HEK293 (cell line): ENCODE data around the gene IFT80.

ENCODE experiments used
- CTCF ChIA-PET: fragments of 350-600 bp; formaldehyde crosslinking; extraction: SDS; loops from one replicate; lab custom pipeline; 2021; ENCODE audit warnings: antibody characterized with exemption; lab: Yijun Ruan, JAX
- POLR2A ChIA-PET: fragments of 300-600 bp; formaldehyde crosslinking; extraction: SDS; loops from one replicate; lab custom pipeline; 2020; ENCODE audit warnings: antibody characterized with exemption, inconsistent platforms; lab: Yijun Ruan, JAX
- H3K27ac ChIP-seq: fragments of 200-500 bp; sonication (Bioruptor generic); 2 replicates; pipeline ENCODE4 v1.5.1; 2014; ENCODE audit warnings: low read depth, low read length, control low read depth, inconsistent platforms; ENCODE audit errors: extremely low read depth
- H3K36me3 ChIP-seq, 2 experiments: fragments of 200-500 bp in 1 of 2; sonication (Bioruptor generic) in 1 of 2; 1 replicate in 1 of 2; 2 replicates in 1 of 2; pipeline ENCODE4 v1.5.1; 2014 to 2017; ENCODE audit warnings: inconsistent platforms in 2 of 2, low read length in 2 of 2; ENCODE audit not compliant: control insufficient read depth in 2 of 2, insufficient read depth in 1 of 2
- H3K4me1 ChIP-seq: fragments of 200-500 bp; sonication (Bioruptor generic); 2 replicates; pipeline ENCODE4 v1.5.1; 2014; ENCODE audit warnings: mild to moderate bottlenecking, low read length, inconsistent platforms; ENCODE audit not compliant: control insufficient read depth, insufficient read depth
- H3K4me3 ChIP-seq: 2 replicates; pipeline ENCODE4 v1.5.1; 2011; ENCODE audit warnings: low read depth, mild to moderate bottlenecking, control low read depth, low read length, moderate library complexity
- H3K9me3 ChIP-seq: fragments of 200-500 bp; sonication (Bioruptor generic); 2 replicates; pipeline ENCODE4 v1.5.1; 2014; ENCODE audit warnings: low read depth, low read length, inconsistent platforms; ENCODE audit not compliant: control insufficient read depth, insufficient read depth
- BCL11A ChIP-seq: fragments of 450-650 bp; formaldehyde crosslinking; IDR thresholded peaks from 2 replicates; pipeline ENCODE4 v1.5.1; 2016; ENCODE audit warnings: low read depth, missing biosample characterization, missing genetic modification characterization
- MZF1 ChIP-seq: fragments of 450-650 bp; formaldehyde crosslinking; IDR thresholded peaks from 2 replicates; pipeline ENCODE4 v1.5.1; 2017; ENCODE audit warnings: missing biosample characterization, missing genetic modification characterization, borderline replicate concordance
- OSR2 ChIP-seq: fragments of 450-650 bp; formaldehyde crosslinking; IDR thresholded peaks from 2 replicates; pipeline ENCODE4 v1.5.1; 2016; ENCODE audit warnings: missing biosample characterization, missing genetic modification characterization
- REPIN1 ChIP-seq: fragments of 450-650 bp; formaldehyde crosslinking; IDR thresholded peaks from 2 replicates; pipeline ENCODE4 v1.5.1; 2017; ENCODE audit warnings: missing biosample characterization, missing genetic modification characterization, low read depth
- SCRT1 ChIP-seq: fragments of 450-650 bp; formaldehyde crosslinking; IDR thresholded peaks from 2 replicates; pipeline ENCODE4 v1.5.1; 2016; ENCODE audit warnings: missing biosample characterization, missing genetic modification characterization, borderline replicate concordance
- SCRT2 ChIP-seq: fragments of 450-650 bp; formaldehyde crosslinking; IDR thresholded peaks from 2 replicates; pipeline ENCODE4 v1.5.1; 2016; ENCODE audit warnings: missing biosample characterization, missing genetic modification characterization
- ZBTB1 ChIP-seq: fragments of 450-650 bp; formaldehyde crosslinking; IDR thresholded peaks from 2 replicates; pipeline ENCODE4 v1.5.1; 2016; ENCODE audit warnings: missing biosample characterization, missing genetic modification characterization
- ZBTB21 ChIP-seq: fragments of 450-650 bp; formaldehyde crosslinking; IDR thresholded peaks from 2 replicates; pipeline ENCODE4 v1.5.1; 2017; ENCODE audit warnings: missing biosample characterization, missing genetic modification characterization
- ZFP41 ChIP-seq: fragments of 450-650 bp; formaldehyde crosslinking; IDR thresholded peaks from 2 replicates; pipeline ENCODE4 v1.5.1; 2016; ENCODE audit warnings: missing biosample characterization, missing genetic modification characterization, borderline replicate concordance
- ZNF211 ChIP-seq: fragments of 450-650 bp; formaldehyde crosslinking; IDR thresholded peaks from 2 replicates; pipeline ENCODE4 v1.5.1; 2016; ENCODE audit warnings: low read depth, missing biosample characterization, missing genetic modification characterization
- ZNF311 ChIP-seq: fragments of 450-650 bp; formaldehyde crosslinking; IDR thresholded peaks from 2 replicates; pipeline ENCODE4 v1.5.1; 2017; ENCODE audit warnings: missing biosample characterization, missing genetic modification characterization, borderline replicate concordance
- ZNF335 ChIP-seq: fragments of 450-650 bp; formaldehyde crosslinking; conservative IDR thresholded peaks from 2 replicates; pipeline ENCODE4 v1.5.1; 2016; ENCODE audit warnings: missing biosample characterization, missing genetic modification characterization
- ZNF366 ChIP-seq: fragments of 450-650 bp; formaldehyde crosslinking; conservative IDR thresholded peaks from 2 replicates; pipeline ENCODE4 v1.5.1; 2016; ENCODE audit warnings: missing biosample characterization, missing genetic modification characterization
- ZNF37A ChIP-seq: fragments of 450-650 bp; IDR thresholded peaks from 2 replicates; pipeline ENCODE4 v1.5.1; 2018; ENCODE audit warnings: missing biosample characterization, missing genetic modification characterization
- ZNF416 ChIP-seq: fragments of 450-650 bp; formaldehyde crosslinking; IDR thresholded peaks from 2 replicates; pipeline ENCODE4 v1.5.1; 2016; ENCODE audit warnings: missing biosample characterization, missing genetic modification characterization
- ZNF596 ChIP-seq: fragments of 450-650 bp; IDR thresholded peaks from 2 replicates; pipeline ENCODE4 v1.5.0; 2018; ENCODE audit warnings: missing biosample characterization, mild to moderate bottlenecking, missing genetic modification characterization, moderate library complexity
- ZNF600 ChIP-seq: fragments of 450-650 bp; formaldehyde crosslinking; IDR thresholded peaks from 2 replicates; pipeline ENCODE4 v1.5.1; 2016; ENCODE audit warnings: missing biosample characterization, missing genetic modification characterization
- ZNF707 ChIP-seq: fragments of 450-650 bp; formaldehyde crosslinking; IDR thresholded peaks from 2 replicates; pipeline ENCODE4 v1.5.1; 2016; ENCODE audit warnings: missing biosample characterization, missing genetic modification characterization
- ZSCAN16 ChIP-seq: fragments of 450-650 bp; formaldehyde crosslinking; IDR thresholded peaks from 2 replicates; pipeline ENCODE4 v1.5.1; 2016; ENCODE audit warnings: missing biosample characterization, missing genetic modification characterization
- TF ChIP-seq, protein P1 (sequence below): fragments of 450-650 bp; formaldehyde crosslinking; IDR thresholded peaks from 2 replicates; pipeline ENCODE4 v1.5.1; 2016; ENCODE audit warnings: missing biosample characterization, missing genetic modification characterization
- TF ChIP-seq, protein P2 (sequence below): fragments of 450-650 bp; formaldehyde crosslinking; IDR thresholded peaks from 2 replicates; pipeline ENCODE4 v1.5.1; 2017; ENCODE audit warnings: missing biosample characterization, missing genetic modification characterization
- TF ChIP-seq, protein P3 (sequence below): fragments of 450-650 bp; formaldehyde crosslinking; IDR thresholded peaks from 2 replicates; pipeline ENCODE4 v1.5.1; 2016; ENCODE audit warnings: missing biosample characterization, missing genetic modification characterization

The IFT80 gene

DNA sequence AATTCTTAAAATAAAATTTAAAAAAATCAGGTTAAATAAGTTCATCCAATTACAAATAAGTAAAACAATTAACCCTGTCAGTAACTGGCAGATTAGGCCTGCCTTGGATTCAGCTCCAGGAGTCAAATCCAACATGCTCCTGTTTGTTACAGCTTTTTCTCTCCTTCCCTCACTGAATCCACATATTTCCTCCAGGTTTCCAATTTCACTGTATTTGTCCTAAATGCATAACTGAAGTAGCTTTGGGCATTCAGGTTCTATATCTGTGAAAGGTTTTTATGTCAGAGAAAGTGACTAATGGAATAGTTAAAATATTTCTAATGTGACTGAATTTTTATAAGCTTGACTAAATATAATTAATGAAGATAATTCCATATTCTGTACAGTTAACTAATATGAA, 79.7 kb downstream of the IFT80 start:
- Histone ChIP-seq H3K4me3 (no peak overlapping the region), H3K27ac (no peak overlapping the region), H3K4me1 (no peaks in the 10 kb centered on the region), H3K9me3 (no peaks in the 10 kb centered on the region), H3K36me3 (peaks cover 0 to 3% of the 10 kb centered on the region in 2 experiments; a peak in 1 of 3 replicates)
- CTCF ChIA-PET = no interaction called here
- no peak for TF ChIP-seq BCL11A
- TF ChIP-seq SCRT1 (tag by site-specific recombination) = no peak
- TF ChIP-seq ZNF366 (tag by site-specific recombination) = no peak
- POLR2A ChIA-PET = no interaction called here

DNA sequence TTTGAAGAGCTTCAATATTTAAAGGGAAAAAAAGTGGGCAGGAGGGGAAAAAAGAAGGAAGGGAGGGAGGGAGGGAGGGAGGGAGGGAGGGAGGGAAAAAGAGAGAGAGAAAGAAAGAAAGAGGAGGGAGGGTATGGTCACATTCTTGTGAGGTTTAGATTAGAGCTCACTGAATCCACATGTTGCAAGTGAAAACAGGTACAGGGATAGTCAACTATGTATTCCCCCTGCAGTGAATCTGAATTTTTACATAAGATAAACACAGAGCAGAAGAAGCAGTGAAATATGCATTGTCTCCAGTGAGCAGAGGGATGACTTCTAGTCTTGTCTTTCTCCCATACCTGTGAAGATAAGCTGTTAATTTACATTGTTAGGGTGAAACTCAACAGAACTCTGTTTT, 84.0 kb downstream of the IFT80 start:
- Histone ChIP-seq H3K9me3 (no peaks in the 10 kb centered on the region), H3K27ac (no peak overlapping the region), H3K4me3 (no peak overlapping the region), H3K36me3 (peaks cover 0 to 3% of the 10 kb centered on the region in 2 experiments; a peak in 1 of 3 replicates), H3K4me1 (no peaks in the 10 kb centered on the region)
- POLR2A ChIA-PET = no interaction called here
- CTCF ChIA-PET = interaction anchor here (0.6 kb wide), 1 partner anchor 755 kb away, joined by 4 read pairs; no protein-coding TSS in a partner anchor
- TF ChIP-seq SCRT2 = no peak
- no peak for TF ChIP-seq ZNF311 (tag by site-specific recombination)
- no peak for TF ChIP-seq ZNF211 (tag by site-specific recombination)
- TF ChIP-seq ZNF416 = no peak
- TF ChIP-seq ZNF596 (tag by site-specific recombination) = no peak
- TF ChIP-seq, protein P1, sequence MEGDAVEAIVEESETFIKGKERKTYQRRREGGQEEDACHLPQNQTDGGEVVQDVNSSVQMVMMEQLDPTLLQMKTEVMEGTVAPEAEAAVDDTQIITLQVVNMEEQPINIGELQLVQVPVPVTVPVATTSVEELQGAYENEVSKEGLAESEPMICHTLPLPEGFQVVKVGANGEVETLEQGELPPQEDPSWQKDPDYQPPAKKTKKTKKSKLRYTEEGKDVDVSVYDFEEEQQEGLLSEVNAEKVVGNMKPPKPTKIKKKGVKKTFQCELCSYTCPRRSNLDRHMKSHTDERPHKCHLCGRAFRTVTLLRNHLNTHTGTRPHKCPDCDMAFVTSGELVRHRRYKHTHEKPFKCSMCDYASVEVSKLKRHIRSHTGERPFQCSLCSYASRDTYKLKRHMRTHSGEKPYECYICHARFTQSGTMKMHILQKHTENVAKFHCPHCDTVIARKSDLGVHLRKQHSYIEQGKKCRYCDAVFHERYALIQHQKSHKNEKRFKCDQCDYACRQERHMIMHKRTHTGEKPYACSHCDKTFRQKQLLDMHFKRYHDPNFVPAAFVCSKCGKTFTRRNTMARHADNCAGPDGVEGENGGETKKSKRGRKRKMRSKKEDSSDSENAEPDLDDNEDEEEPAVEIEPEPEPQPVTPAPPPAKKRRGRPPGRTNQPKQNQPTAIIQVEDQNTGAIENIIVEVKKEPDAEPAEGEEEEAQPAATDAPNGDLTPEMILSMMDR (tag by site-specific recombination) = no peak
- TF ChIP-seq, protein P2, sequence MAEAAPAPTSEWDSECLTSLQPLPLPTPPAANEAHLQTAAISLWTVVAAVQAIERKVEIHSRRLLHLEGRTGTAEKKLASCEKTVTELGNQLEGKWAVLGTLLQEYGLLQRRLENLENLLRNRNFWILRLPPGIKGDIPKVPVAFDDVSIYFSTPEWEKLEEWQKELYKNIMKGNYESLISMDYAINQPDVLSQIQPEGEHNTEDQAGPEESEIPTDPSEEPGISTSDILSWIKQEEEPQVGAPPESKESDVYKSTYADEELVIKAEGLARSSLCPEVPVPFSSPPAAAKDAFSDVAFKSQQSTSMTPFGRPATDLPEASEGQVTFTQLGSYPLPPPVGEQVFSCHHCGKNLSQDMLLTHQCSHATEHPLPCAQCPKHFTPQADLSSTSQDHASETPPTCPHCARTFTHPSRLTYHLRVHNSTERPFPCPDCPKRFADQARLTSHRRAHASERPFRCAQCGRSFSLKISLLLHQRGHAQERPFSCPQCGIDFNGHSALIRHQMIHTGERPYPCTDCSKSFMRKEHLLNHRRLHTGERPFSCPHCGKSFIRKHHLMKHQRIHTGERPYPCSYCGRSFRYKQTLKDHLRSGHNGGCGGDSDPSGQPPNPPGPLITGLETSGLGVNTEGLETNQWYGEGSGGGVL (tag by site-specific recombination) = no peak
- no peak for TF ChIP-seq OSR2 (tag by site-specific recombination)
- no peak for TF ChIP-seq REPIN1 (tag by site-specific recombination)
- TF ChIP-seq ZBTB1 (tag by site-specific recombination) = no peak
- no peak for TF ChIP-seq ZNF335 (tag by site-specific recombination)
- no peak for TF ChIP-seq ZFP41 (tag by site-specific recombination)
- TF ChIP-seq, protein P3, sequence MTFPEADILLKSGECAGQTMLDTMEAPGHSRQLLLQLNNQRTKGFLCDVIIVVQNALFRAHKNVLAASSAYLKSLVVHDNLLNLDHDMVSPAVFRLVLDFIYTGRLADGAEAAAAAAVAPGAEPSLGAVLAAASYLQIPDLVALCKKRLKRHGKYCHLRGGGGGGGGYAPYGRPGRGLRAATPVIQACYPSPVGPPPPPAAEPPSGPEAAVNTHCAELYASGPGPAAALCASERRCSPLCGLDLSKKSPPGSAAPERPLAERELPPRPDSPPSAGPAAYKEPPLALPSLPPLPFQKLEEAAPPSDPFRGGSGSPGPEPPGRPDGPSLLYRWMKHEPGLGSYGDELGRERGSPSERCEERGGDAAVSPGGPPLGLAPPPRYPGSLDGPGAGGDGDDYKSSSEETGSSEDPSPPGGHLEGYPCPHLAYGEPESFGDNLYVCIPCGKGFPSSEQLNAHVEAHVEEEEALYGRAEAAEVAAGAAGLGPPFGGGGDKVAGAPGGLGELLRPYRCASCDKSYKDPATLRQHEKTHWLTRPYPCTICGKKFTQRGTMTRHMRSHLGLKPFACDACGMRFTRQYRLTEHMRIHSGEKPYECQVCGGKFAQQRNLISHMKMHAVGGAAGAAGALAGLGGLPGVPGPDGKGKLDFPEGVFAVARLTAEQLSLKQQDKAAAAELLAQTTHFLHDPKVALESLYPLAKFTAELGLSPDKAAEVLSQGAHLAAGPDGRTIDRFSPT = no peak
- no peak for TF ChIP-seq ZNF37A (tag by site-specific recombination)
- TF ChIP-seq ZBTB21 = no peak
- no peak for TF ChIP-seq ZSCAN16 (tag by site-specific recombination)
- TF ChIP-seq MZF1 = no peak
- TF ChIP-seq ZNF707 = no peak
- TF ChIP-seq ZNF600 (tag by site-specific recombination) = no peak
